Nephron (organoid): ENCODE results near the gene DLGAP1.

ENCODE experiments used
- H3K27ac Mint-ChIP-seq, 3 experiments: 2 replicates each; pipeline ENCODE4 v1.8.0; 2020; ENCODE audit warnings: mixed read lengths in 3 of 3, mild to moderate bottlenecking in 2 of 3, moderate library complexity in 1 of 3
- H3K27me3 Mint-ChIP-seq: 2 replicates; pipeline ENCODE4 v1.8.0; 2021; ENCODE audit warnings: low read depth, mild to moderate bottlenecking, moderate library complexity, mixed read lengths
- H3K36me3 Mint-ChIP-seq: 2 replicates; pipeline ENCODE4 v1.8.0; 2020; ENCODE audit warnings: low read depth, mixed read lengths
- H3K4me1 Mint-ChIP-seq: 2 replicates; pipeline ENCODE4 v1.8.0; 2020; ENCODE audit warnings: mixed read lengths
- H3K4me3 Mint-ChIP-seq, 3 experiments: 2 replicates each; pipeline ENCODE4 v1.8.0; 2020; ENCODE audit warnings: mild to moderate bottlenecking in 3 of 3, mixed read lengths in 3 of 3, moderate library complexity in 2 of 3
- H3K9me3 Mint-ChIP-seq: 2 replicates; pipeline ENCODE4 v1.8.0; 2020; ENCODE audit warnings: mixed read lengths
- TF ChIP-seq, protein P1 (sequence below), 3 experiments: fragments of 200-600 bp; sonication (generic); IDR thresholded peaks; one replicate each; pipeline ENCODE4 v1.5.0; 2021; ENCODE audit warnings: antibody characterized with exemption in 3 of 3; ENCODE audit not compliant: unreplicated experiment in 3 of 3

DLGAP1 gene

DNA sequence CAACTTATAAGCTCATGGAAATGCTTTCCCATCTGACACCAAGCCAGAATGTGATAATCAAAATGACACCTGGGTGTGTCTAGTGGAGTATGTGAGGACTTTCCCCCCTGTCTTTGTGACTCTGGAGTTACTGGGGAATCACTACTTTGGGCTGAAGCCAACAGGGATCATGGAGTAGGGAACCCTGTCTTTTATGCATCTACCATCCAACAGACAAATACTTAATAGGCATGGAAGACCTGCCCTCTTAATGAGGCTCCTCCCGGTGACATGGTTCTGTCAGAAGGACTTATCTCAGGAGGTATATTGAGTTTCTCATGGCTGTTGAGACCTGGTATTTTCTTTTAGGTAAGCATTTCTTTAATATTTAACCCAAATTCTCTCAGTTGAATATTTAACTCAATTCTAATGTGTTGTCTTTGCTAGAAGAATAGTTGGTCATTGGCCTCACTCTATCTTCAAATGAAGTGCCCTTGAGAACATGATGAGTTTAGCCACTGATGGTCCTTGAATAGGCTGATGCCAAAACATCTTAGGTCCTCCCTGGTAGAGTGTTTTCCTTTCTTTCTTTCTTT is 963.0 kb downstream of the DLGAP1 start:
- no peaks in the 10 kb centered on the region for H3K27me3 Mint-ChIP-seq
- peaks cover 5% of the 10 kb centered on the region for H3K4me1 Mint-ChIP-seq
- H3K9me3 Mint-ChIP-seq = no peaks in the 10 kb centered on the region
- TF ChIP-seq, protein P1, sequence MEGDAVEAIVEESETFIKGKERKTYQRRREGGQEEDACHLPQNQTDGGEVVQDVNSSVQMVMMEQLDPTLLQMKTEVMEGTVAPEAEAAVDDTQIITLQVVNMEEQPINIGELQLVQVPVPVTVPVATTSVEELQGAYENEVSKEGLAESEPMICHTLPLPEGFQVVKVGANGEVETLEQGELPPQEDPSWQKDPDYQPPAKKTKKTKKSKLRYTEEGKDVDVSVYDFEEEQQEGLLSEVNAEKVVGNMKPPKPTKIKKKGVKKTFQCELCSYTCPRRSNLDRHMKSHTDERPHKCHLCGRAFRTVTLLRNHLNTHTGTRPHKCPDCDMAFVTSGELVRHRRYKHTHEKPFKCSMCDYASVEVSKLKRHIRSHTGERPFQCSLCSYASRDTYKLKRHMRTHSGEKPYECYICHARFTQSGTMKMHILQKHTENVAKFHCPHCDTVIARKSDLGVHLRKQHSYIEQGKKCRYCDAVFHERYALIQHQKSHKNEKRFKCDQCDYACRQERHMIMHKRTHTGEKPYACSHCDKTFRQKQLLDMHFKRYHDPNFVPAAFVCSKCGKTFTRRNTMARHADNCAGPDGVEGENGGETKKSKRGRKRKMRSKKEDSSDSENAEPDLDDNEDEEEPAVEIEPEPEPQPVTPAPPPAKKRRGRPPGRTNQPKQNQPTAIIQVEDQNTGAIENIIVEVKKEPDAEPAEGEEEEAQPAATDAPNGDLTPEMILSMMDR (IDR thresholded peaks at IDR 0.05; ENCODE audit: unreplicated experiment in 3 of 3) = no peak
- H3K4me3 Mint-ChIP-seq = no peak overlapping the region
- peak overlapping the region; percentile 68 to 82 (median 78) for H3K27ac Mint-ChIP-seq
- H3K36me3 Mint-ChIP-seq = no peaks in the 10 kb centered on the region

DNA sequence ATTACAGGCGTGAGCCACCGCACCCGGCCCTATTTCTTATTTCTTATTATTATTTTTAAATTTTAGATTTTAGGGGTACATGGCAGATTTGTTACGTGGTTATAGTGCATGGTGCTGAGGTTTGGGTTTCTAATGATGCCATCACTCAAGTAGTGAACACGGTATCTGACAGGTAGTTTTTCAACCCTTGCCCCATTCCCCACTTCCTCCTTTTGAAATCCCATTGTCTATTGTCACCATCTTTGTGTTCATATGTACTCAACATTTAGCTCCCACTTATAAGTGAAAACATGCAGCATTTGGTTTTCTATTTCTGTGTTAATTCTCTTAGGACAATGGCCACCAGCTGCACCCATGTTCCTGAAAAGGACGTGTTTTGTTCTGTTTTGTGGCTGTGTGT is 965.6 kb downstream of the DLGAP1 start:
- H3K4me3 Mint-ChIP-seq = no peak overlapping the region
- TF ChIP-seq, protein P1 (IDR thresholded peaks at IDR 0.05; ENCODE audit: unreplicated experiment in 3 of 3) = no peak
- no peaks in the 10 kb centered on the region for H3K27me3 Mint-ChIP-seq
- no peak overlapping the region for H3K27ac Mint-ChIP-seq
- peaks cover 16% of the 10 kb centered on the region for H3K4me1 Mint-ChIP-seq
- no peaks in the 10 kb centered on the region for H3K36me3 Mint-ChIP-seq
- no peaks in the 10 kb centered on the region for H3K9me3 Mint-ChIP-seq

DNA sequence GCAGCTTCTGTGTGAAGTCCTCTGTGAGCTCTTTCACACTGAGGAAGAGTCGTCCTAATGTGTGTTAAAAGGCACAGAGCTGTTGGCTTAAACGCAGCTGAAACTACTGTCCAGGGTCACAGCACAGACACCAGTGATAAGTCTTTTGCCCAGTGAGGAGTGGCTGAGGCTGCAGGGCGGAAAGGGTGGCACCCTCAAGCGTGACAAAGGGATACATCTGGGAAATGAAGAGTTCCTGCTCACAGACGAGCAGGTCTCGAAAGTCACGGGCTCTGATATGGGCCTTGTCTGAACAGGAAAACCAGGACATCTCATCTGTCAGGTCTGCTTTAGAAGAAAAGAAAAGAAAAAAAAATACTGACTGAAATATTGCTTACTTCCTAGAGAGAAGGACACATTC is 968.6 kb downstream of the DLGAP1 start:
- TF ChIP-seq, protein P1 (IDR thresholded peaks at IDR 0.05; ENCODE audit: unreplicated experiment in 3 of 3) = no peak
- Mint-ChIP-seq H3K4me3 (no peak overlapping the region), H3K9me3 (no peaks in the 10 kb centered on the region), H3K36me3 (no peaks in the 10 kb centered on the region), H3K27me3 (no peaks in the 10 kb centered on the region), H3K27ac (peak overlapping the region; percentile 21 to 62 (median 47)), H3K4me1 (peaks cover 27% of the 10 kb centered on the region)

DNA sequence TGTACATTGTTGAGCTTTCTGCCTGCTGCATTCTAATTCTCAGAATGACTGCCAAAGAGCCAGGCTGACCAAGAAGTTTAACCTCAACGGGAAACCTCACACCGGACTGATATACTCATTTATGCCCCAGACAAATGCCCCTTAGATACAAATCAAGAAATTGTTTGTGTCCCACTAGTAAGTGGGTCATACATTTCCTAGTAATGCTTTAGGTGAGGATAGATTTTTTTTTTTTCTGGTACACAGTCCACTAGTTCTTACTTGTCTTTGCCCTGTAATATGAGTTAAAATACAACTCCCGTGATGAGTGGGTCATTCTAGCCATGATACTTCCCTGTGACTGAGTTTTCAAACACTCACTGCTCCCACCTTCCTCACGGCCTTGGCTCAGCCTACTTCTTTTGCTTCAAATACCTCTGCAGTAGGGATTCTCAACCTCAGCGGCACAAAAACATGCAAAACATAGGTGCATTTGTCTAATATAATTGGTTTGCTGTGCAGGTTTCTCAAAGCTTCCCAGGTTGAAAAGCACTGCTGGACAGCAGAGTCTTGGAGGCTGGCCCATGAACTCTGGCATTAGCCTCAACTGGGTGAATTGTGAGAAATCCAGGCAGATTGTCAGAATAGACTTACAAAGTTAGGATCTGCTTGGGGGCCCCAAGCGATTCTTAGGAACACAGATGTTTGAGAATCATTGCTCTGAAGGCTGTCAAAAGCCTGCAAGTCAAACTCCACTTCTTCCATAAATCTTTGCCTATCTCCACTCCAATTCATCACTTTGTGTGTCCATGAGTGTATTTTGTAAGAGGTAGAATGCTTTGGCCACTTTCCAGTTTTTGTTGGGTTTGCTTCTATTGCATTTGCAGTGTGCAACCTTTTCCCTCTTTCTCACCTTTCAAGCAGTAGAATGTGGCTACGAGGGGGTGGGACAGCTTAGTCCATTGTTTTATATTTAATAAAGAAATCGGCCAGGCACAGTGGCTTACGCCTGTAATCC is 969.7 kb downstream of the DLGAP1 start:
- peaks cover 27% of the 10 kb centered on the region for H3K4me1 Mint-ChIP-seq
- peak overlapping the region; percentile 11 to 19 (median 16) for H3K27ac Mint-ChIP-seq
- no peaks in the 10 kb centered on the region for H3K9me3 Mint-ChIP-seq
- no peaks in the 10 kb centered on the region for H3K36me3 Mint-ChIP-seq
- no peaks in the 10 kb centered on the region for H3K27me3 Mint-ChIP-seq
- TF ChIP-seq, protein P1 (IDR thresholded peaks at IDR 0.05; ENCODE audit: unreplicated experiment in 3 of 3) = no peak
- no peak overlapping the region for H3K4me3 Mint-ChIP-seq

DNA sequence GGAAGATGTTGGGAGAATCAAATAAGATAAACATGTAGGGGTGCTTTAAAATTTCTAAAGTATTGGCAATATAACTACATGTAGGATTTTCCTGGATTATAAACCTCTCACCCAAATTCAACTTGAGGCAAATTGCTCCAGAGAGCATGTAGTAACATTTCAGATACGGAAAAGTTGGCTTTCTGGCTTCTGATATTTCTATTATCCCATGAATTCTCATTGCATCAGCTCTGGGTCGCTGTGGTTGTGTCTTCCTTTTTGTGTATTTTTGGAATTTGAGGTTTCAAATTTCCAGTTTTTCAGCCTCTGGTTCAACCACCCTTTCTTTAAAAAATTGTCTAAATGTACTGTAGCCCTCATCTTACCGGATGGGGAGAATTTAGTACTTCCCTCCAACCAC is 972.8 kb downstream of the DLGAP1 start:
- Mint-ChIP-seq H3K27ac (peak overlapping the region; percentile 24 to 87 (median 53)), H3K9me3 (no peaks in the 10 kb centered on the region), H3K4me3 (no peak overlapping the region), H3K4me1 (peaks cover 27% of the 10 kb centered on the region), H3K27me3 (no peaks in the 10 kb centered on the region), H3K36me3 (no peaks in the 10 kb centered on the region)
- TF ChIP-seq, protein P1 (IDR thresholded peaks at IDR 0.05; ENCODE audit: unreplicated experiment in 3 of 3) = no peak
